Cardiac muscle cell (in vitro differentiated cells and primary cell): Measurements from ENCODE around the gene PLEKHA6. TPM values are rescaled to one million over a fixed set of nuclear protein-coding genes. Genes with fewer than 3 reads are reported as not detected.

Source experiments
- DNase-seq, 2 donors: peaks; one replicate each; pipeline versions ENCODE4 v3.0.0 to v3.0.0-alpha.2; 2010 to 2017; ENCODE audit warnings: low read depth in 1 of 2, low spot score in 1 of 2
- H3K27ac ChIP-seq: fragments of 200-600 bp; sonication (generic); 2 replicates; pipeline ENCODE4 v1.5.1; 2016
- H3K27me3 ChIP-seq: fragments of 200-600 bp; sonication (generic); 2 replicates; pipeline ENCODE4 v1.6.0; 2016; ENCODE audit warnings: control low read depth
- H3K36me3 ChIP-seq: fragments of 200-600 bp; sonication (generic); 2 replicates; pipeline ENCODE4 v1.5.1; 2016; ENCODE audit warnings: control low read depth
- H3K4me1 ChIP-seq: fragments of 200-600 bp; sonication (generic); 2 replicates; pipeline ENCODE4 v1.8.1; 2017; ENCODE audit warnings: low read depth, mild to moderate bottlenecking, mixed run types
- H3K4me3 ChIP-seq: fragments of 200-600 bp; sonication (generic); 2 replicates; pipeline ENCODE4 v1.5.1; 2016; ENCODE audit warnings: mild to moderate bottlenecking
- H3K9me3 ChIP-seq: fragments of 200-600 bp; sonication (generic); 2 replicates; pipeline ENCODE4 v1.5.1; 2017; ENCODE audit warnings: low read depth, mild to moderate bottlenecking, control low read depth
- CTCF ChIP-seq: IDR thresholded peaks from 2 replicates; pipeline ENCODE4 v1.5.1; 2012; ENCODE audit warnings: low read depth, mild to moderate bottlenecking, low read length
- polyA plus RNA-seq: library from polyadenylated mRNA; unstranded; fragments of >200 nt; fragmentation: Nextera tagmentation; extraction: Ambion mirVana; gene quantifications from 2 replicates; pipeline ENCODE4 v1.2.1, GENCODE V29; 2016
- total RNA-seq: library from RNA; depleted of rRNA; stranded (reverse); fragments of >200 nt; gene quantifications from 2 replicates; pipeline ENCODE4 v1.2.3, GENCODE V29; 2016

PLEKHA6 gene
- total and polyA plus RNA-seq, 2 experiments from 2014 or later: 41.6 to 44.1 TPM

GRCh38 chr1:204344665-204345355 is 14.9 kb downstream of the PLEKHA6 start:
- no peak for TF ChIP-seq CTCF
- Histone ChIP-seq H3K27ac (peak overlapping the region; percentile 72), H3K27me3 (no peaks in the 10 kb centered on the region), H3K9me3 (no peaks in the 10 kb centered on the region), H3K36me3 (no peaks in the 10 kb centered on the region), H3K4me1 (peaks cover 57% of the 10 kb centered on the region), H3K4me3 (no peak overlapping the region)
- DNase-seq: peak in 1 of 2 donors; percentile 37

- H3K4me3 ChIP-seq: no peak overlapping the region
- no peak for DNase-seq
- peaks cover 54% of the 10 kb centered on the region for H3K4me1 ChIP-seq
- no peak for TF ChIP-seq CTCF
- H3K36me3 ChIP-seq: no peaks in the 10 kb centered on the region
- no peaks in the 10 kb centered on the region for H3K9me3 ChIP-seq
- peak overlapping the region; percentile 83 for H3K27ac ChIP-seq
- H3K27me3 ChIP-seq: no peaks in the 10 kb centered on the region
Measured at GRCh38 chr1:204343802-204344201, 15.9 kb downstream of the PLEKHA6 start.

GRCh38 chr1:204343247-204343646 is 16.5 kb downstream of the PLEKHA6 start:
- no peak for DNase-seq
- H3K36me3 ChIP-seq: no peaks in the 10 kb centered on the region

GRCh38 chr1:204342310-204342709 is 17.4 kb downstream of the PLEKHA6 start:
- no peak overlapping the region for H3K27ac ChIP-seq
- TF ChIP-seq CTCF: no peak
- H3K4me3 ChIP-seq: no peak overlapping the region

More at GRCh38 chr1:204343247-204343646, 16.5 kb downstream of the PLEKHA6 start:
- no peaks in the 10 kb centered on the region for H3K9me3 ChIP-seq
- TF ChIP-seq CTCF: no peak
- H3K27ac ChIP-seq: peak overlapping the region; percentile 48
- H3K4me1 ChIP-seq: peaks cover 53% of the 10 kb centered on the region
- H3K27me3 ChIP-seq: no peaks in the 10 kb centered on the region
- H3K4me3 ChIP-seq: no peak overlapping the region

GRCh38 chr1:204341380-204341779 is 18.3 kb downstream of the PLEKHA6 start:
- no peaks in the 10 kb centered on the region for H3K36me3 ChIP-seq
- H3K9me3 ChIP-seq: no peaks in the 10 kb centered on the region
- H3K27me3 ChIP-seq: no peaks in the 10 kb centered on the region
- H3K4me1 ChIP-seq: peaks cover 52% of the 10 kb centered on the region
- TF ChIP-seq CTCF: no peak
- H3K4me3 ChIP-seq: no peak overlapping the region
- DNase-seq: peak in 1 of 2 donors; percentile 25
- H3K27ac ChIP-seq: no peak overlapping the region

More at GRCh38 chr1:204342310-204342709, 17.4 kb downstream of the PLEKHA6 start:
- Histone ChIP-seq H3K27me3 (no peaks in the 10 kb centered on the region), H3K36me3 (no peaks in the 10 kb centered on the region), H3K9me3 (no peaks in the 10 kb centered on the region), H3K4me1 (peaks cover 46% of the 10 kb centered on the region)
- no peak for DNase-seq
